MCF 10A (cell line): Measurements from ENCODE around the gene KCTD19. TPM values are rescaled to one million over a fixed set of nuclear protein-coding genes. Genes with fewer than 3 reads are reported as not detected.

Experiments
- BruUV-seq: library from RNA; stranded (reverse); fragments of 400-500 nt; replicated peaks from 2 replicates; lab custom pipeline; 2021; lab: Mats Ljungman, UMichigan
- CTCF ChIA-PET: fragments of 300-600 bp; sonication (Branson Sonifier 250); formaldehyde crosslinking; extraction: SDS; loops from one replicate; lab custom pipeline; 2021; ENCODE audit warnings: antibody characterized with exemption, inconsistent platforms; lab: Yijun Ruan, JAX
- POLR2A ChIA-PET: fragments of 300-600, 350-650 bp; sonication (Branson Sonifier 250); formaldehyde crosslinking; extraction: SDS; loops from one replicate; lab custom pipeline; 2020; ENCODE audit warnings: antibody characterized with exemption, inconsistent platforms; lab: Yijun Ruan, JAX
- DNase-seq: peaks from one replicate; pipeline ENCODE4 v3.0.0-alpha.2; 2018; ENCODE audit not compliant: unreplicated experiment
- H3K27ac Mint-ChIP-seq: one replicate; pipeline ENCODE4 v1.8.0; 2022; ENCODE audit warnings: mild to moderate bottlenecking, low read depth, mixed read lengths; ENCODE audit not compliant: unreplicated experiment
- H3K27me3 Mint-ChIP-seq: one replicate; pipeline ENCODE4 v1.8.0; 2022; ENCODE audit warnings: mixed read lengths; ENCODE audit not compliant: insufficient read depth, unreplicated experiment
- H3K36me3 Mint-ChIP-seq: one replicate; pipeline ENCODE4 v1.8.0; 2022; ENCODE audit warnings: mild to moderate bottlenecking, moderate library complexity, mixed read lengths; ENCODE audit not compliant: insufficient read depth, unreplicated experiment
- H3K4me1 Mint-ChIP-seq: one replicate; pipeline ENCODE4 v1.8.0; 2022; ENCODE audit warnings: mixed read lengths; ENCODE audit not compliant: insufficient read depth, unreplicated experiment
- H3K4me3 Mint-ChIP-seq: one replicate; pipeline ENCODE4 v1.8.0; 2022; ENCODE audit warnings: mild to moderate bottlenecking, moderate library complexity, mixed read lengths; ENCODE audit not compliant: unreplicated experiment
- H3K9me3 Mint-ChIP-seq: one replicate; pipeline ENCODE4 v1.8.0; 2022; ENCODE audit warnings: mixed read lengths; ENCODE audit not compliant: unreplicated experiment
- CTCF ChIP-seq: fragments of 200-600 bp; IDR thresholded peaks from one replicate; pipeline ENCODE4 v1.8.0; 2022; ENCODE audit warnings: antibody characterized with exemption, mild to moderate bottlenecking; ENCODE audit not compliant: unreplicated experiment
- intact Hi-C: fragments of 100-400 bp; cut with micrococcal nuclease; formaldehyde crosslinking; loops from 2 replicates; pipeline ENCODE4 v1.14.1; 2022
- total RNA-seq: library from RNA; stranded (reverse); gene quantifications from 2 replicates; pipeline ENCODE4 v1.2.3, GENCODE V29; 2022

Gene KCTD19
- total RNA-seq, 1 experiment from 2014 or later = not detected

DNA sequence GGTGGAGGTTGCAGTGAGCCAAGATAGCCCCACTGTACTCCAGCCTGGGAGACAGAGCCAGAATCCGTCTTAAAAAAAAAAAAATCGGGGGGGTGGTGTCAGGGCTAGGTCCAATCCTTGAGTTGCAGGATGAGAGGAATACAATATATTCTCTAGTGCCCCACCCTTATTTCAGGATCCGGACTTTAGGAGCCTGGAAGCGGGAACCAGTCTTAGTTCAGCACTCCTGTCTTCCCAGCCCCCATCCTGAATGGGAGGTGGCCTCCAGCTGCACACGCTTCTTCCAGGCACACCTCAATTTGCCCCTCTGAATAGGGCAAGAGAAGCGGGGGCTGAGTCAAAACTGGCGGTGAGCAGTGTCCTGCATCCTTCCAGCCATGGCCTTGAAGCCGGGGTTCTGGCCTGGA, 80.9 kb downstream of the KCTD19 start:
- Mint-ChIP-seq H3K27ac (peak overlapping the region; percentile 75), H3K9me3 (no peaks in the 10 kb centered on the region), H3K4me1 (peaks cover 48% of the 10 kb centered on the region), H3K27me3 (peaks cover 18% of the 10 kb centered on the region), H3K36me3 (peaks cover 7% of the 10 kb centered on the region), H3K4me3 (peak overlapping the region; percentile 81)
- TF ChIP-seq CTCF = no peak
- BruUV-seq = no TSS peak
- DNase-seq = peak; percentile 71
- ChIA-PET CTCF (interaction anchor here (0.6 to 1.5 kb wide), 12 partner anchors 8 to 350 kb away, joined by 3 to 9 read pairs (median 4); partner anchors contain the start of genes ELMO3 and TMEM208), POLR2A (interaction anchor here (0.6 to 3.7 kb wide), 17 partner anchors 10 to 349 kb away, joined by 3 to 45 read pairs (median 5); partner anchors contain the start of genes E2F4, ELMO3, EXOC3L1 and MATCAP1)
- intact Hi-C loops = loop anchor here (2.0 kb wide), 2 partner anchors 19 to 47 kb away; partner anchors contain the start of genes ELMO3 and TMEM208

DNA sequence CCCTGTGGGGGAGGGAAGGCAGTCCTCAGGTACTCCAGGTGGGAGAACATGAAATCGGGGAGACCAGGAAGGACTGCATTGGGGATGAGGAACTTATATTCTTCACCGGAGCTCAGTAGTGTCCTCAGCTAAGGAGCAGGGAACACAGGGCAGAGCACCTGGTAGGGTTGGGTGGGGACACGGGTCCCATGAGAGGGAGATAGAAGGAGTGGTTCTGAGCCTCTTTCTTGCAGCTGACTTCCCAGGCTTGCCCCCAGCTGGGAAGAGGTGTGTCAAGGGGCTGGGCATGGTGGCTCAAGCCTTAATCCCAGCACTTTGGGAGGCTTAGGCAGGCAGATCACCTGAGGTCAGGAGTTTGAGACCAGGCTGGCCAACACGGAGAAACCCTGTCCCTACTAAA, 81.4 kb downstream of the KCTD19 start:
- H3K9me3 Mint-ChIP-seq = no peaks in the 10 kb centered on the region
- H3K4me3 Mint-ChIP-seq = peak overlapping the region; percentile 81
- BruUV-seq = TSS peak; percentile 42
- POLR2A ChIA-PET = interaction anchor here (1.7 to 2.8 kb wide), 6 partner anchors 10 to 52 kb away, joined by 3 to 28 read pairs (median 16); partner anchors contain the start of genes E2F4, ELMO3 and TMEM208
- no peak for DNase-seq
- peak overlapping the region; percentile 75 for H3K27ac Mint-ChIP-seq
- TF ChIP-seq CTCF = no peak
- H3K27me3 Mint-ChIP-seq = peaks cover 13% of the 10 kb centered on the region
- CTCF ChIA-PET = interaction anchor here (0.6 to 1.3 kb wide), 10 partner anchors 15 to 350 kb away, joined by 3 to 5 read pairs (median 4); partner anchors contain the start of gene ELMO3
- intact Hi-C loops = no loop called here
- peaks cover 7% of the 10 kb centered on the region for H3K36me3 Mint-ChIP-seq
- H3K4me1 Mint-ChIP-seq = peaks cover 48% of the 10 kb centered on the region

GRCh38 chr16:67244387-67245185, 82.0 kb downstream of the KCTD19 start:
- H3K27me3 Mint-ChIP-seq = peaks cover 7% of the 10 kb centered on the region
- intact Hi-C loops = no loop called here
- DNase-seq = peak; percentile 92

More at GRCh38 chr16:67244387-67245185, 82.0 kb downstream of the KCTD19 start:
- Mint-ChIP-seq H3K27ac (peak overlapping the region; percentile 75), H3K9me3 (no peaks in the 10 kb centered on the region), H3K36me3 (peaks cover 7% of the 10 kb centered on the region), H3K4me3 (peak overlapping the region; percentile 81), H3K4me1 (peaks cover 47% of the 10 kb centered on the region)
- TF ChIP-seq CTCF = no peak
- BruUV-seq = no TSS peak
- CTCF ChIA-PET = interaction anchor here (0.5 to 1.7 kb wide), 13 partner anchors 16 to 536 kb away, joined by 3 to 16 read pairs (median 3); partner anchors contain the start of genes ATP6V0D1, ELMO3 and TMEM208
- POLR2A ChIA-PET = interaction anchor here (0.6 to 2.1 kb wide), 8 partner anchors 12 to 528 kb away, joined by 3 to 20 read pairs (median 3); partner anchors contain the start of gene TMEM208
